GM18873 (cell line): ENCODE results near the gene MUSTN1.

Experiments used
- ATAC-seq: cut with Tn5 transposase; IDR thresholded peaks from one replicate; pipeline ENCODE4 v1.9.1; 2021; ENCODE audit warnings: mild to moderate bottlenecking, moderate library complexity, moderate number of reproducible peaks; ENCODE audit not compliant: unreplicated experiment, low FRiP score

The MUSTN1 gene

GRCh38 chr3:52854013-52854412, 19.2 kb upstream of the MUSTN1 start:
- no peak for ATAC-seq

GRCh38 chr3:52852419-52852818, 17.6 kb upstream of the MUSTN1 start:
- ATAC-seq, result no peak

GRCh38 chr3:52851348-52851747, 16.5 kb upstream of the MUSTN1 start:
- ATAC-seq, result no peak

GRCh38 chr3:52849656-52850055, 14.8 kb upstream of the MUSTN1 start:
- ATAC-seq, result no peak

GRCh38 chr3:52848617-52849016, 13.8 kb upstream of the MUSTN1 start:
- no peak for ATAC-seq

GRCh38 chr3:52847726-52848125, 12.9 kb upstream of the MUSTN1 start:
- no peak for ATAC-seq

- no peak for ATAC-seq
These were observed 12.4 kb upstream of the MUSTN1 start for GRCh38 chr3:52847241-52847640.

- ATAC-seq, result no peak
These were observed 11.7 kb upstream of the MUSTN1 start for GRCh38 chr3:52846432-52846965.

- no peak for ATAC-seq
These were observed 11.0 kb upstream of the MUSTN1 start for GRCh38 chr3:52845691-52846431.

GRCh38 chr3:52845157-52845556, 10.3 kb upstream of the MUSTN1 start:
- ATAC-seq, result no peak

GRCh38 chr3:52844290-52844975, 9.6 kb upstream of the MUSTN1 start:
- ATAC-seq, result no peak

GRCh38 chr3:52843881-52844280, 9.1 kb upstream of the MUSTN1 start:
- ATAC-seq, result no peak

- no peak for ATAC-seq
These were observed 8.5 kb upstream of the MUSTN1 start for GRCh38 chr3:52843108-52843865.

- ATAC-seq, result no peak
These were observed 7.6 kb upstream of the MUSTN1 start for GRCh38 chr3:52842424-52842823.

GRCh38 chr3:52841981-52842340, 7.1 kb upstream of the MUSTN1 start:
- no peak for ATAC-seq

- ATAC-seq, result no peak
These were observed 6.6 kb upstream of the MUSTN1 start for GRCh38 chr3:52841211-52841980.

- ATAC-seq, result no peak
These were observed 5.2 kb upstream of the MUSTN1 start for GRCh38 chr3:52839892-52840545.

GRCh38 chr3:52839268-52839575, 4.4 kb upstream of the MUSTN1 start:
- ATAC-seq, result no peak

- no peak for ATAC-seq
These were observed 3.9 kb upstream of the MUSTN1 start for GRCh38 chr3:52838561-52839267.

GRCh38 chr3:52836986-52837385, 2.2 kb upstream of the MUSTN1 start:
- ATAC-seq, result no peak
